GM15510 (cell line): ENCODE measurements around the gene RBMX2.

Experiments
- POLR2A ChIP-seq: IDR thresholded peaks from 3 replicates; pipeline ENCODE4 v1.6.1; 2011; ENCODE audit warnings: borderline replicate concordance; ENCODE audit not compliant: insufficient read length; ENCODE audit errors: extremely low read depth

Gene RBMX2, protein sequence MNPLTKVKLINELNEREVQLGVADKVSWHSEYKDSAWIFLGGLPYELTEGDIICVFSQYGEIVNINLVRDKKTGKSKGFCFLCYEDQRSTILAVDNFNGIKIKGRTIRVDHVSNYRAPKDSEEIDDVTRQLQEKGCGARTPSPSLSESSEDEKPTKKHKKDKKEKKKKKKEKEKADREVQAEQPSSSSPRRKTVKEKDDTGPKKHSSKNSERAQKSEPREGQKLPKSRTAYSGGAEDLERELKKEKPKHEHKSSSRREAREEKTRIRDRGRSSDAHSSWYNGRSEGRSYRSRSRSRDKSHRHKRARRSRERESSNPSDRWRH

DNA sequence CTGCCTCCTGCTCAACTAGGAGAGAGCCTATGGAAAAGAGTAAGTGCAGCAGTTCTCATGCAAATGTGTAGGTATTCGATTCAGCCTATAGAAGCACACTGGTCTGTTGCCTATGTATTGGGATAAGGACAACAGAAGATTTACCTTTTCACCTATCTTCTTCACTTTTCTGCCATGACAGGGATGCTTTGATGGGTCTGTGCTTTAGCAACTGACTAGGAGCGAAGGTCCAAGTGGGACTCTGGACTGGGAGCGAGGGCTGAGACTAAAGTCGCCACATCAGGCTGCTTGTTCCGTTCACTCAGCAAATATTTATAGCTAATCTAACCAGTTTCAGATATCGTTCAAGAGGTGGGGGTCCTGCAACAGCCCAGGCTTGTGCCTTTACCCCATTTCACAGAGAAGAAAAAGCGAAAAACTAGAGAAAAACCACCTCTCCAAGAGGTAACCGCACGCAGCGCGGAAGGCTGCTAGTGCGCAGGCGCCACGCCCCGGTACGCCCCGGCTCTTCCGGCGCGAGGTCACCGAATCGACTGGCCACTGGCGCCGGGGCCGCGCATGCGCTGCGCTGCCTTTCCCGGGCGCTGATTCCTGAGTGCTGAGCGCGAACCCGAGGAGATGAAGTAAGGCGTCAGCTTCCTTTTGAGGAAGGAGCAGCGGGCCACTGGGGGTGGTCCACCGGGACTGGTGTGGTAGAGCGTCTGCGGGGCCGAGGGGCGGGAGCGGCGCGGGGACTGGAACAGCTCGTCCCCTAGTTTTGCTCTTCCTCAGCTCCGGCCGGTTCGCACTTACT, at the start of gene RBMX2:
RBMX2 (plus strand) TSS at position 573 of the 793 bp plus-strand sequence; CDS start at position 619, 46 bp downstream.
- TF ChIP-seq POLR2A, result peak; percentile 68

DNA sequence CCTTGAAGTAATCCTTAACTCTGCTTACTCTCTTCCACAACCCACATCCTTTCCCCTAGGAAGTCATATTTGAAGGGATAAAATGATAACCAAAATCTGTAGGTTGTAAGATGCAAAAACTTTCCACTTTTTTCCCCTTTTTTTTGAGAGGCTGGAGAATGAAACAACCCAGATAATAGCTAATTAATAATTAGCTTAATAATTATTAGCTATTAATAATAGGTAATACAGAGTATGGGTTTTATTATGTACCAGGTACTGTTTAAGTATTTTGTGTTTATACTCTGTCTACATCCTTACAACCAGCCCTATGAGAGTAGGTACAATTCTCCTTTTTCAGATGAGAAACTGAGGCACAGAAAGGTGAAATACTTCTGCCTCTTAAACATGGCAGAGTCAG, 25.7 kb upstream of the RBMX2 start:
- no peak for TF ChIP-seq POLR2A

DNA sequence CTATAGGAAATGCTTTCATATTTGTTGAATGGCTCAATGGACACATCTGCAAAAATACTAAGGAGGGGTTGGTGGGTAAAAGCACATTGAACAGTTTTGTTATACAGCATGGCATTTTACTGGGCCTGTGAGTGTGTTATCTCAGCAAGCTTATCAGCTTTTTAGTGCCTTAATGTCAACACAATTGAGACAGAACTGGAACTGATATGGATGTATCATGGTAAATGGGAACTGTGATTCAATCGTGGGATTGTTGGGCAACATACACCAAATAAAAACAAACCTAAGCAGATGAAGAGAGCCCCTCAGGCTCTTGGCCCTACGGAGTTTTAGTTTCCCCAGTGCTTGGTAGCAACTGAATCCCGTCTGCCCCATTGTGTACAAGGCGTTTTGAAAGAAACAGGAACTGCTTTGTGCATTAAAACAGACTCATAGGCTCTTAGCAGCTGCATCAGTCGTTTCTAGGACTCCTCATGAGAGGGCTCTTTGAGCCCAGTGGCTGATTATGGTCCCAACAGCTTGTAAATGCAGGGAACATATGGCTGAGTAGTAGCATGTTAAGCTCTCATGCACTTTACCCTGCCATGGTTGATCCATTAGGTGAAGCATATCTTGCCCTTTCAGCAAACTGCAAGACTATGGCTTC, 23.6 kb upstream of the RBMX2 start:
- no peak for TF ChIP-seq POLR2A

DNA sequence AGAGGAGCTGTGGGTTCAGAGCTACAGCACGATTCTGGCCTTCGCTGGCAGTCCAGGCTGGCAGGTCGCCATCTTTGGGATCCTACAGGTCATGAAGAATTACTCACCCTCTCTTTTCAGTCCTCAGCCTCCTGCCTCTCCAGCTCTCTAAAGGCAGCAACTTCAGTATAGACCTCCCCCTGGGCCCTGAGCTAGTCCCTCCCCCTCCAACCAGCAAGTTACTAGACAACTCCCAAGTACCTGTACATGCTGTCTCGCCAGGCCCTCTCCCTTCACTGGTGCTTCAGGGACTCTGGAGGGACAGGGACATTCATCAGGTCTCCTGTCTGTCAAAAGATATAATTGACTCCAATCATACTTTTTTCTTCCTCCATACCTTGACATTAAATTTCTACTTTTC, 16.3 kb upstream of the RBMX2 start, which contains the start of gene GPR119:
GPR119 (minus strand) TSS at position 155 of the 400 bp plus-strand sequence. CDS start 227 bp downstream, outside the sequence.
- TF ChIP-seq POLR2A, result no peak

DNA sequence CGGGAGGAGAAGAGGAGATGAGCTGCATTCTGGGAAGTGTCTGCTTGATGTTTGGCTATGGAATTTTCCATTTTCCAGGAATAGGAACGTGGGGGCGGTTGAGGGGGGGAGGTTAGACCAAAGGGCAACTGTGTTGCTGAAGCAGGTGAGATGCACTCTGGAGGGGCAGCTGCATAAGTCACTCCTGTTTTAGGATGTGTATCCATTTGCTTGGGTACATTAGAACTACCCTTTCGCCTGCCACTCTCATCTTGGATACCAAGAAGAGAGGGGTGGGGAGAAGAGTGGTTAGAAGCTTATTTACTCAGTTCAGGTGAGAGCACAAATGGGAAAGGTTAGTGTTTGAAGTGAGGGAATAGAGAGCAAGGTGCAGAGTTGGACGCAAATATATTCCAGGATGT, 15.4 kb upstream of the RBMX2 start:
- TF ChIP-seq POLR2A, result no peak

DNA sequence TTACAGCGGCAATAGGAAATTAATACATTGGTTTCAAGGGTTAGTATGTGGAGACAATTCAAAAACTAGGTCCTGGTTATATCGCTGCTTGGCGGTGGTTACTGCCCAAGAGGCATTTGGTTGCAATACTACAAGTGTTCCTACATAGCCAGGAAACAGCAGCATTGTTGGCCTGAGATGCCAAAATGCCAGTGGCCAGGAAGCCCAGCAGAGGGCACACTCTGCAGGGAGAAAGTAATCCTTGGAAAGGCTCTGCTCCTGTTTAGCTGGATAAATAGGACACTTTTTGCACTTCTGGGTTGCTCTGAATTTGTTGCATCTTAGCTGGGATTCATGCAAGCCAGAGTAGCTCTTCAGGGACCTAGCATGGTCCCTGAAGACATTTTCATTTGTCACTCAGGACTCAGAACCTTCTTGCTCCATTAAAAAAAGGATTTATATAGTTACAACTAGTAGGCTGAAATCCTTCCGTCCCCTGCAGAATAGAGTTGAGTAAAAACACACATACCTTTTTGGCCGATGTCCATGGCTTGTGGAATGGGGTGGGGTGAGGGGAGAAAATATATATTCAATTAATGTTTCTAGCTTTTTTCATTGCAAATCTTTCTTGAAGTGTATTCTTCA, 8.2 kb upstream of the RBMX2 start:
- no peak for TF ChIP-seq POLR2A

DNA sequence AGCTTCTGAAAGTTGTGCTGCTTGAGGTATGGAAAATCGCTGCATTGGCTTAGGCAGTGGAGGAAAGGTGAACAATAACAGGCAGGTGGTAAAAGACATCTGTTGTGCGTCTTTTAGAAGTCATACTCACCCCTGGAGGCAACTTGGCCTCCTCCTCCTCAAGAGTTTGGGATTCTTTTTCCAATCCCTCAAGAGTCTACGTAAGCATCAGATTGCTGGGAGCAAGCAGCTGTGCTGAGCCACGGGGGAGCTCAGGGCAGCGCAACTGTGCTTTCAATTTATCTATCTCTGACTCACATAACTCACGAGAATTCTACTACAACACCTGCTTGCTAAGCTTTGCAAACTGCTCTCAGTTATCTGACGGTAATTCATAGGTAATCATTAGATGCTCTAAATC, 6.4 kb upstream of the RBMX2 start:
- TF ChIP-seq POLR2A, result no peak

DNA sequence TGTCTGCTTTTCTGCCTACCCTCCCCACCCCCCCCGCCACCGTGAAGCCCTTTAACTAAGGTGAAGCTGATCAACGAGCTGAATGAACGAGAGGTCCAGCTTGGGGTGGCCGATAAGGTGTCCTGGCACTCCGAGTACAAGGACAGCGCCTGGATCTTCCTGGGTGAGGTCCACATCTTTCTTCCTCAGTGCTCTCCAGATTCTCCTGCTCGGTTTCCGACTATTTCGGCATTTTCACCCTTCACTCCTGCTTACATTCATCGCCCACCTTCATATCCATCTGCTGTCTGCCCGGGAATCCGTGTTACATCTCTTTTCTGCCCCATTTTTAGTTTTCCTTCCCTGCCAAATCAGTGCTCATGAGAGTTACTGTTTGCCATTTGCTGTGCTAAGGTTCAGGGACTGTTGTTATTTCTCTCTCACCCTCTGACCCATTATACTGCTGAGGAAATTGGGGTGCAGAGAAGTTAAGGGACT, 459 bp downstream of the RBMX2 start:
- no peak for TF ChIP-seq POLR2A

DNA sequence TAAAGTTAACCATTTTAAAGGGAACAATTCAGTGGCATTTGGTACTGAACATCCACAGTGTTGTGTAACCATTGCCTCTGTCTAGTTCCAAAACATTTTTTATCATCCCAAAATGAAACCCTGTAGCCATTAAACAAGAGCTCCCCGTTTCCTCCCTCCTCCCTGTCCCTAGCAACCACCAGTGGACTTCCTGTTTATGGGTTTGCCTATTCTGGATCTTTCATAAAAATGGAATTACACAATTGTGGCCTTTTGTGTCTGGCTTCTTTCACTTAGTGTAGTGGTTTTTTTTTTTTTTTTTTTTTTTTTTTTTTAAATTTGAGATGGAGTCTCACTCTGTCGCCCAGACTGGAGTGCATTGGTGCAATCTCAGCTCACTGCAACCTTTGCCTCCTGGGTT, 11.6 kb downstream of the RBMX2 start:
- TF ChIP-seq POLR2A, result no peak

DNA sequence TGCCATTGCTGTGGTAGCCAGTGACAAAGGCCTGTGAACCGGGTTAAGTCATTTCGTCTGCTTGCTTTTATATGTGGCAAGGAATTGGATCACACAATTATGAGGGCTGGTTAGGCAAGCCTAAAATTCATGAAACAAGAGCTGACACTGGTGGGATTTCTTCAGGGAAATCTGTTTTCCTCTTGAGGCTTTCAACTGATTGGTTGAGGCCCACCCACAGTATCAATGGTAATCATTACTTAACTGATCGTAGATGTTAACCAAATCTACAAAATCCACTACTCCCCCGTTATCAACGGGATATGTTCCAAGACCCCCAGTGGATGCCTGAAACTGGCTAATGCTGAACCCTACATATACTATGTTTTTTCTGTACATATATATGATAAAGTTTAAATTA, 13.0 kb downstream of the RBMX2 start:
- no peak for TF ChIP-seq POLR2A

DNA sequence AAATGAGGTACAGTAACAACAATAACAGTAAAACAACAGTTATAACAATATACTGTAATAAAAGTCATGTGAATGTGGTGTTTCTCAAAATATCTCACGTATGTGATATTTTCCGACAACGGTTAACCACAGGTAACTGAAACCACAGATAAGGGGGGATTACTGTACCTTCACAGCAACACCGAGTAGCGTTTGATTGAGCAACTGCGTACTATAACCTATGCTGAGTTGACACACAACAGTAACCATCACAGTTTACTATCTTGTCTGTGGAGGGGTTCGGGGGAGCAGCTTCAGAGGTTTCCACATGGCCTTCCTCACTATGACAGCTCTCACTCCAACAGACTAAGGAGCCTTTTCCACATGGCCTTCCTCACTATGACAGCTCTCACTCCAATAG, 13.4 kb downstream of the RBMX2 start:
- TF ChIP-seq POLR2A, result no peak

DNA sequence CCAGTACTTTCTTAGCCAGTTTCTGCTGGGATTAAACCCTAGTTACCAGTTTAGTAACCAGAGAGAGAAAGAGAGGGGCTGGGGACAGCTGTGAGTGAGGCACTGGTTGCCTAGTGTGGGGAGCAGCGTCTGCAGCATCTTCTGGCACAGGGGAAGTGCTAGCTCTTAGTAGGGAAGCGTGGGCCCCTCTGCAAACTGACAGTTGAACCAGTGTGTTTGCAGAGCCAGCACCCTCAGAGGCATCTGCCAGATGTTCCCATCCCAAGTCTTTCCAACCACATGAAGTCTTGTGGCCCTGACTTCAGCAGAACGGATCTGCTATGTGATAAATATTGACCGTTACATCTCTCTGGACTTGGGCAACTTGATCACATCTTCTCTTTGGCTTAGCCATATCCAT, 15.0 kb downstream of the RBMX2 start:
- no peak for TF ChIP-seq POLR2A

DNA sequence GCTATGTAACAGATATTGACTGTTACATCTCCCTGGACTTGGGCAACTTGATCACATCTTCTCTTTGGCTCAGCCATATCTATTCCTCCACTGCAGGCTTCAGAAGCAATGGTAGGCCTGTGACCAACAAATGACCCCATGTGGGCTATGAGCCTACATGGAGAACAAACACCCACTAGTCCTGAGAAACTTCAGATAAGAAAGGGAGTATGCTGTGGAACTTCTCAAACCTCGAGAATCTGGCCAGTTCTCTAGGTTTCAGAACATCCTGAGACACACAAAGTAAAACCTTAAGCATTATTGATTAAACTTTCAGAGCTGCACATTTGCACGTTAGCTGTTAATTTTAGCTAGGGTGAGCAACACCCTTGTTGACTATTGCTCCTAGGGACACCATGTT, 16.3 kb downstream of the RBMX2 start:
- no peak for TF ChIP-seq POLR2A

DNA sequence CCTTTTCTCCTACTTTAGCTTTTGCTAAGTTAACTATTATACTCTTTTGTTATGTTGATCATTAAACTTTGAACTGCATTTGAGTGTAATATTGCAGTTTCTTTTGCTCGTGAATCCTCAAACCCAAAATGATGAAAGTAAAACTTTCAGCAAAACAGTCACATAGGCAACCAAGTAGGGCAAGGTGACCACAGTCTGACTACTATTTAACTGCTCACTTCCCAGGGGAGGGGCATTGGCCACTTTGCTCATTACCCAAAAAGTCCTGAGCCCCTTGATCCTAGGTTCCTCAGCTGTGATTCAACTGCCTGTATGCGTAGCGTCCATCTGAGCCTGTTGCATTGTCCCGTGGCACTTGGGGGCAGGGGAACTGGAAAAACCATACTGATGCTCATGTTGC, 17.0 kb downstream of the RBMX2 start:
- no peak for TF ChIP-seq POLR2A

DNA sequence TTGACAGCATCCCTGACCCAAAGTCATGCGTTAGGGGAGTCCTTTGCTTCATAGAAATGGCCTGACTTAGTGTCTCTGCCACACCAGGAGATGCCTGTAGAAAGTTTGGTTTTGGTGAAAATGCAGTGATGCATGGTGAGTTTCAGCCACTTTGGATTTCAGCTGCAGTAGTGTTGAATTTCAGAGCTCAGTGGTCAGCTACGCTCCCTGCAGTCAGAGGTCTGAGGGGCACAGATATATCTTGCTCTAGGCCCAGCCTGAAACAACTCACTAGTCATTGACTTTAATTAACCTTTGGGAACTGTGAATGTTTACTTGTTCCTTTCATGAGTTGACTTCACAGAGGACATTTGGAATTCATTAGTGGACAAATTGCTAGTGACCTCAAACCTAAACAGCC, 17.5 kb downstream of the RBMX2 start:
- TF ChIP-seq POLR2A, result no peak
